ENCODE results near the gene MTFMT.

MTFMT gene

GRCh38 chr15:65068403-65068788 lies 39.0 kb upstream of the MTFMT start:
- TF ChIP-seq JUND (IDR thresholded peaks at IDR 0.05; ENCODE audit: low read depth), result no peak
- DNase-seq (ENCODE audit: low read depth in 1 of 2, low spot score in 1 of 2), result no peak
- in situ Hi-C loops (cut with HindIII; ENCODE audit: low pct_unique_long_range_greater_than_20kb, low sequenced_read_pairs), result no loop called here

- in situ Hi-C loops (cut with HindIII; ENCODE audit: low pct_unique_long_range_greater_than_20kb, low sequenced_read_pairs), result no loop called here
- no peak for TF ChIP-seq JUND (IDR thresholded peaks at IDR 0.05; ENCODE audit: low read depth)
- no peak for DNase-seq (ENCODE audit: low read depth in 1 of 2, low spot score in 1 of 2)
These were observed 38.4 kb upstream of the MTFMT start, which contains the start of gene RASL12 for GRCh38 chr15:65067645-65068402. RASL12 (minus strand) TSS chr15:65067991; CDS start chr15:65067835, 156 bp downstream.

DNA sequence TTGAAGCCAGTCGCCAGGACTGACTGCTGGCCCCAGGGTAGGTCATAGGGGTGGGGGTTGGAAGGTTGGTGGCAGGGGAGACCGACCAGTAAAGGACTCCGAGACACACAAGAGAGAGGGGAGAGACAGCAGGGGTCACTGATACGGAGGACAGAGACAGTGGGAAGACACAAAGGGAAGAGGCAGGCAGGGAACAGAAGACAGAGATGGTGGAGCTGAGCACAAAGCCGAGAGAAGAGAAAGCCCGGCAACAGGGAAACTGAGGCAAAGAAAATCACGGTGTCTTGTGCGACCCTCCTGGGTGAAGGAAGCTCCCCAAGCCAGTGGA lies 37.8 kb upstream of the MTFMT start:
- no peak for DNase-seq (ENCODE audit: low read depth in 1 of 2, low spot score in 1 of 2)
- no peak for TF ChIP-seq JUND (IDR thresholded peaks at IDR 0.05; ENCODE audit: low read depth)
- in situ Hi-C loops (cut with HindIII; ENCODE audit: low pct_unique_long_range_greater_than_20kb, low sequenced_read_pairs), result no loop called here

- no peak for TF ChIP-seq JUND (IDR thresholded peaks at IDR 0.05; ENCODE audit: low read depth)
- DNase-seq (ENCODE audit: low read depth in 1 of 2, low spot score in 1 of 2), result no peak
- in situ Hi-C loops (cut with HindIII; ENCODE audit: low pct_unique_long_range_greater_than_20kb, low sequenced_read_pairs), result no loop called here
These were observed 37.3 kb upstream of the MTFMT start for GRCh38 chr15:65066635-65067316.

GRCh38 chr15:65066001-65066634 lies 36.7 kb upstream of the MTFMT start:
- in situ Hi-C loops (cut with HindIII; ENCODE audit: low pct_unique_long_range_greater_than_20kb, low sequenced_read_pairs), result no loop called here
- no peak for DNase-seq (ENCODE audit: low read depth in 1 of 2, low spot score in 1 of 2)
- TF ChIP-seq JUND (IDR thresholded peaks at IDR 0.05; ENCODE audit: low read depth), result no peak

GRCh38 chr15:65062726-65063125 lies 33.3 kb upstream of the MTFMT start:
- TF ChIP-seq JUND (IDR thresholded peaks at IDR 0.05; ENCODE audit: low read depth), result no peak
- DNase-seq (ENCODE audit: low read depth in 1 of 2, low spot score in 1 of 2), result no peak
- in situ Hi-C loops (cut with HindIII; ENCODE audit: low pct_unique_long_range_greater_than_20kb, low sequenced_read_pairs), result no loop called here

DNA sequence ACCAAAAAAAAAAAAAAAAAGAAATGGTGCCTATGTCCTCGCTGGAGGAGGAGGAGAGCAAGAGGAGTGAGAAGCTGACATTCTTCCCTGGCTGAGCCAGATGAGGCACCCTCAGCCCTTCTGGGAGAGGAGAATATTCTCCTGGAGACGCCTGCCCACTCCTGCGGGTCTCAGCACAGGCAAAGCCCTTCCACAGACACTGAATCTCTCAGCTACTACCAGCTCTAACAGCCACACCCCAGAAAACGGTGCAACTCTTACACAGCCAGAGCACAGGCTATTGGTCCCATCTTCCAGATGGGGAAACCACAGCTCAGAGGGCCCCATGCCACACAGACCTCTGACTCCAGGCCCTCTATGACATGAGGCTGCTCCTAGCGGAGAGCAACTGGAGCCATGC lies 32.6 kb upstream of the MTFMT start:
- no peak for TF ChIP-seq JUND (IDR thresholded peaks at IDR 0.05; ENCODE audit: low read depth)
- no peak for DNase-seq (ENCODE audit: low read depth in 1 of 2, low spot score in 1 of 2)
- in situ Hi-C loops (cut with HindIII; ENCODE audit: low pct_unique_long_range_greater_than_20kb, low sequenced_read_pairs), result no loop called here

DNA sequence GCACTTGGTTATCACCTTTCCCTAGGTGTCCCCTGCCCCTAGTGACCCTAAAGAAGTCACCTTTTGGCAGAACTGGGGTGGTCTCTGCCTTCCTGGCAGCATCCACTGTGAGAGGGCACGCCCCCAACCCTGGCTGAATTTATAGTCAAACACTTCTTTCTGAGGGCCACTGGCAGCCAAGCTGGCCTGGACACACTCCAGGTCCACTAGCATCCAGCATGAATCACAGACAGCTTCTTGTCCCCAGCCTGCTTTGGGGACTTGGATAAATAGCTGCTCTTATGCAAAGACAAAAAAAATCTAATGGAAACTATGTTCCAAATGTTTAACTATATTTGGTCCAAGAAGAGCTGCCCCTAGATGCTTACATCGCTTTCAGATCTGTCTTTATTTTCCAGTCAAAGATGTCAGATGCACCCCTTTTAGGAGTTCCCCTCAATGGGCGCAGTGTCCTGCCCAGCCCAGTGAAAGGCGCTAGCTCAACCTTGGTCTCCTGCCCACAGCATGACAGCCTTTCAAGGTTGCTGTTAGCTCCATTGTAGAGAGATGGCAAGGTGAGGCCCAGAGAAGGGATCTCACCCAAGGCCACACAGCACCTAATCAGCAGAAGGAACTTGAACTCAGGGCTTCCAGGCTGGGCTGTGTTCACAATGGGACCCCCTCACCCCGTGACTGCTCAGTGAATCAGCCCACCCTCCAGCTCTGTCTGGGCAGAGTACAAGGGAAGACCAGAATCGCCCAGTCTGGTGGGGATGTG lies 31.4 kb upstream of the MTFMT start:
- in situ Hi-C loops (cut with HindIII; ENCODE audit: low pct_unique_long_range_greater_than_20kb, low sequenced_read_pairs), result no loop called here
- no peak for DNase-seq (ENCODE audit: low read depth in 1 of 2, low spot score in 1 of 2)
- TF ChIP-seq JUND (IDR thresholded peaks at IDR 0.05; ENCODE audit: low read depth), result no peak

DNA sequence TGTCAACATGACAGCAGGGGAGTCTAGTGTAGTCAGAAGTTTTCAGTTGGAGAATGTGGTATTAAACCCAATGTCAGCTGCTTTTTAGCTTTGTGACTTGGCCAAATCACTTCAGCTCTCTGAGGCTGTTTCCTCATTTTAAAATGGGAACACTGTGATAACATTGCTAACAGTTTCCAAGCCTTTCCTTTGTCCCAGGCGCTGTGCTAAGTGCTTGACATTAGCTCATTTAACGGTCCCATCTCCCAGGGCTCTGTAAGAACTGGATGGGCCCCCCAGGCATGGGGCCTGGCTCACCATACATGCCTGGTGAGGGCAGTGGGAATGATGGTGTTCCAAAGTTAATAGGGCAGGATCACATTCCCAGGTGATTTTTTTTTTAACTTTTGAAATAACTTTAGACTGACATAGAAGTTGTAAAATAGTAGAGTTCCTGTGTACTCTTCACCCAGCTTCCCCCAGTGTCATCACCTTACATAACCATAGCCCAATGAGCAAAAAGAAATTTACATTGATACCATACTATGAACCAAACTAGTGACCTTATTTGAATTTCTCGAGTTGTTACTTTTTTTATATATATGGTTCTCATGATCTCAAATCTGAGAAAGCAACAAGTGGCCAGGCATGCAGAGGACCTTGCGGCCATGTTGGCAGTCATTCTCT lies 30.6 kb upstream of the MTFMT start:
- DNase-seq (ENCODE audit: low read depth in 1 of 2, low spot score in 1 of 2), result no peak
- no peak for TF ChIP-seq JUND (IDR thresholded peaks at IDR 0.05; ENCODE audit: low read depth)
- in situ Hi-C loops (cut with HindIII; ENCODE audit: low pct_unique_long_range_greater_than_20kb, low sequenced_read_pairs), result no loop called here

- in situ Hi-C loops (cut with HindIII; ENCODE audit: low pct_unique_long_range_greater_than_20kb, low sequenced_read_pairs), result no loop called here
- no peak for TF ChIP-seq JUND (IDR thresholded peaks at IDR 0.05; ENCODE audit: low read depth)
- DNase-seq (ENCODE audit: low read depth in 1 of 2, low spot score in 1 of 2), result no peak
These were observed 29.9 kb upstream of the MTFMT start for GRCh38 chr15:65059369-65059750.

DNA sequence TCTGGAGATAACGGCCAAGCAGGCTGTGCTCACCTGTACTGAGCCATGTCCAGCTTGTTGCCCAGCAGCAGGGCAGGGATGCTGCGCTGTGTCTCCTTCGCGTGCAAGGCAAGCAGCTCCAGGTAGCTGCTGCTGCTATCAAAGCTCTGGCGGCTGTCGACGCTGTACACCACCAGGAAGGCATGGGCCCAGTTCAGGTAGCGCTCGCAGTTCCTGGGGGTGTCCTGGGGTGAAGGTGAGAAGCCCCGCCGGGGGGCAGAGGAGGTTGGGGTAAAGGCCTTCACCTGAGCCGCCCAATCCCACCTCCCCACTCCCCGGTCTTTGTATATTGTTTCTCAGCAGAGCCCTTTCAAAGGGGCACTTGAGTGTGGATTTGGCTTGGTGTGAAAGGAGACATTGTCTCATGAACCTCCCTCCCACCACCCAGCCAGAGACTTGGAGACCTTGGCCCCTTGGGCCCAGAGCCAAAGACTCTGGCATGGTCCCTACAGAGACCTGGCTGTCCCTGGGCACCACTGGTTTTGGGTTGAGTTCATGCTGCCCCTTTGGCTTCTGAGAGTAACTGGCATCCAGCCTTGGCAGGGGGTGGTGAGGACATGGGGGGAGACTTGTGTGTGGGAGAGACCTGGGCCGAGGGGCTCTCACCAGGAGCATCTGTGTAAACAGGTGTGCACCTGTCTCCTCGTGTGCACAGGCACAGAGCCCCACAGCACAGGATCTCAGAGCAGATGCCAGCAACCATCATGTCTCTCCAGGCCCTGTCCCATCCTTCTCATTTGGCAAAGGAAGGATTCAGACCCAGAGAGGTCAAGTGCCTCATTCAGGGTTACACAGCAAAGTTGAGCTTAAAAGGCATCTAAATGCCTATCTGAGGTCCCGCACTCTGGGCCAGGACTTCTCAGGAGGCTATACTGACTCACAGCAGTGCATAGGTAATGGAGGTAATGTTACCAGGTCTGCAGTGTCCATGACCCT lies 29.2 kb upstream of the MTFMT start:
- no peak for DNase-seq (ENCODE audit: low read depth in 1 of 2, low spot score in 1 of 2)
- in situ Hi-C loops (cut with HindIII; ENCODE audit: low pct_unique_long_range_greater_than_20kb, low sequenced_read_pairs), result no loop called here
- no peak for TF ChIP-seq JUND (IDR thresholded peaks at IDR 0.05; ENCODE audit: low read depth)
